T follicular helper cell (primary cell): ENCODE data around the gene FRS3.
"Not testable (repeated sequence)": the region's sequence is repeated elsewhere in the genome, so short reads cannot be mapped to it uniquely, and the experiment has no call there.

Source experiments
- DNase-seq: peaks from one replicate; pipeline ENCODE4 v3.0.0-alpha.2; 2020; ENCODE audit warnings: low read depth

The FRS3 gene

DNA sequence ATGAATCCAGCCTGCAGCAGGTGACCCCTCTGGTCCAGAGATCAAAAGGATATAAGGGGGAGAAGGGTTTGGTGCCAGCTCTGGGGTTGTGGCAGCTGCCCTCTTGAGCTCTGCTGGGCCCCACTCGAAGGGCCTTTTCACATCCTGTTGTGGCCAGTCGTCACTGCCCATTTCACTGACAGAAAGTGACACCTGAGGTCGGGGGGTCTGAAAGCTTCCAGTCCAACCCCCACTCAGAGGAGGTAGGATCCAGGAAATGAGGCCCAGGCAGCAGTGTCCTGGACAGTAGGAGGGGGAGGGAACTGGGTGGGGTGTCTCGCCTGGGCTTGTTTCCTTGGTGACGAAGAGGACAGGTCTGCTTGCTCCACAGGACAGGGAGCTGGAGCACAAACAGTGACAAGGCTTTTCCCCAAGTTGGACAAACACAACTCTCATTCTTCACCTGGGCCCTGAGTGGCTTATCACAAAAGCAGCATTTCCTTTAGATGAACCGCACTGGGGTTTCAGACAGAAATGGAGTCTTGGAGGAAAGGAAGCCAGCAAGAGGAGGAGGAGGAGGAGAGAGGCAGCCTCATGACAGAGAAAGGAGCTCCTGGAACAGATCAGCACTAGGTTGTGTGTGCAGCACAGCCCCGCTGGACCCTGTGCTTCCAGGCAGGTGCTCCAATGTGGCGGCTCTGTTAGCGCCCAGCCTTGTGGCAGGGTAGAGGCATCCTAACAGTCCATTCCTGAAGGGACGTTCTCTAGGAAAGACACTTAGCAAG is 11.0 kb downstream of the FRS3 start:
- DNase-seq, result no peak

DNA sequence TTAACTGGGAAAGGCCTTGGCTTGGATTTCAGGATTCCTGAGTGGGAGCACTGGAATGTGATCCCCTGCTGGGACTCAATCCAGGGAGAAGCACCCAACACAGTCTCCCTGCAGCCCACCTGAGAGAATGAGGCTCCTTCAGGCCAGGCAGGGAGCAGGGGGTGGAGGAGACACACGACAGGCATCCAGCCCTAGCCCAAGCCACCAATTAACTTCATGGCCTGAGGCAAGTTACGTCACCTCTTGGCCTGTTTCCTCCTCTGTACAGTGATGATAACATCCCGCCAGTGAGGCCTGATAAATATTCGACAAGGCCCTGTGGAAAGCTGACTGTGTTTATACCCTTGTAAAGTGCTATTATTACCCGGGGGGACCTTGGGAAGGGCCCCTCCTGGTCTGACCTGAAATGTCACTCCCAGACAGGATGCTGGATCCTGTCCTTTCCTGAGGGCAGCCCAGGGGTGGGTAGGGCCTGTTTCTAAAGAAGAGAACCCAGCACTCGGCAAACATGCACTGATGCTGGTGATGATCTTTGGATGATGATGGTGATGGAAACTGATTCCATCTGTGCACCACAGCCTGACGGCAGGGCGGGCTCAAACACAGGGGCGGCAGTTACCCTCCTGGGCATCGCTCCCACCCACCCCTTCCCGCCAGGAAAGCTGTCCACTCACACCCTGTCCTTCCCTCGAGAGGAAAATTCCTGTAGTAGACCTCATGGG is 12.4 kb downstream of the FRS3 start:
- DNase-seq, result no peak

- not testable (repeated sequence) for DNase-seq
Observed at GRCh38 chr6:41766043-41766664, 13.5 kb downstream of the FRS3 start.

GRCh38 chr6:41763470-41763869 is 16.2 kb downstream of the FRS3 start:
- DNase-seq, result no peak

GRCh38 chr6:41759905-41760579 is 19.7 kb downstream of the FRS3 start:
- no peak for DNase-seq

DNA sequence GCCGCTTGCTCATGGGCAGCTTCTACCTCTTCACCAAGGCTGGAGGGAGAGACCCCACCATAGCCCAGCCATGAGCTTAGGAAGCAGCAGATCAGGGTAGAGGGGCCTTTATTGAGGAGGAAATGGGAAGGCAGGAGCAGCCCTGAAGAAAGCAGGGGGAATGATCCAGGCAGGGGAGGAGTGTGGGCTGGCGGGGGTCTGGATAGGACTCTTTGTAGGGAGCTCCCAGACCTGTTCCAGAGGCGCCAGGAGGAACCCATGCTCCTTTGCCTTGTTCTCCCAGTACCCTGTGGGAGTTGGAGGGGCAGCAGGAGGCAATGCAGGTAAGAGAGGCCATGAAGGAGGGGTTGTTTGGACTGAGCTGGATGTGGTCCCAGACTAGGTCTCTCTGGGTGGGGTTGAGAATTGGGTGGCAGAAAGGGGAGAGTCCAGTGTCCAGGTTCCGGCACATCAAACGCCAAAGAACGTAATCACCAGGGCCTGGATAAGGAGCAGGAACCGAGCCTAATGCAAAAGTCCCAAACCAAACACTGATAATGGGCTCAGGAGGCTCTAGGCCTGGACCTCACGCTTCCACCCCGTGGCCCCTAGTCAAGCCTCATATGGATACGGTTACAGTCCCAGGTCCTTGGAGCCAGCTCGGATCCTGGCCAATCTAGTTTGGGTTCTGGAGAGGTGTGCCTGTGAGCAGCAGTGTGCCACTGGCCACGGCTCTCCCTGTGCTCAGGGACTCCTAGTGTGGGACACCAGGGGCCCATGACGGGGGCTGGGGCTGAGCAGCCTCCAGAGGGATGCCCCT is 20.4 kb downstream of the FRS3 start:
- DNase-seq, result no peak

DNA sequence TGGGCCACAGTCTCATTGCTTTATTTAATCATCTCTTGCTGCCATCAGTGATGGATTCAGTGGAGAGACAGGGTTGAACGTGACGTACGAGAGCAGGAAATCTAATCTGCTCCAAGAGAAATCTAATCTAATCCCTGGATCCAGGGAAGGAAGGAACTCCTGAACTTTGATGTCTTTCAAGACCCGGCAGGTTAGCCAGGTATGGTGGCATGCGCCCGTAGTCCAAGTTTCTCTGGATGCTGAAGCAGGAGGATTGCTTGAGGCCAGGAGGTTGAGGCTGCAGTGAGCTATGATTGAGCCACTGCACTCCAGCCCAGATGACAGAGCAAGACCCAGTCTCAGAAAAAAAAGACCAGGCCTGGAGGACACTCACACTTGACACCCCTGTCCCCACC is 21.1 kb downstream of the FRS3 start:
- DNase-seq, result no peak

- DNase-seq, result no peak
Observed at GRCh38 chr6:41757931-41758640, 21.6 kb downstream of the FRS3 start.

- DNase-seq, result no peak
Observed at GRCh38 chr6:41757271-41757670, 22.4 kb downstream of the FRS3 start.

DNA sequence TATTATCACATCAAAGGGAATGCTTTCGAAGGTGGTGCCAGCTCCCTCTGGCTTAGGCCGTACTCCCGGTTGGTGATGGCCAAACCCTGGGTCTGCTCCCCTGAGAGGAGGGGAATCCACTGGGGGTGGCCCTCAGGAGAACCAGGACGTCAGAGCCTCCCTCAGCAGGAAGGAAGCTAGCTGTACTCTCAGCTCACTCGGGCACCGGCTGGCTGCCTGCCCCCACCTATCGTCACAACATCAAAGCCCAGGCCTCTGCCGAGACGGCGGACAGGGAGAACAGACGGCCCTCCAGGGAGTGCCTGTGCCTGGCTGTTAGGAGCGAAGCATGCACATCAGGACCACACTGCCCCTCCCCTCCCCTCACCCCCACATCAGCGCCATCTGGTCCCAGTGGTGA is 23.3 kb downstream of the FRS3 start:
- no peak for DNase-seq

DNA sequence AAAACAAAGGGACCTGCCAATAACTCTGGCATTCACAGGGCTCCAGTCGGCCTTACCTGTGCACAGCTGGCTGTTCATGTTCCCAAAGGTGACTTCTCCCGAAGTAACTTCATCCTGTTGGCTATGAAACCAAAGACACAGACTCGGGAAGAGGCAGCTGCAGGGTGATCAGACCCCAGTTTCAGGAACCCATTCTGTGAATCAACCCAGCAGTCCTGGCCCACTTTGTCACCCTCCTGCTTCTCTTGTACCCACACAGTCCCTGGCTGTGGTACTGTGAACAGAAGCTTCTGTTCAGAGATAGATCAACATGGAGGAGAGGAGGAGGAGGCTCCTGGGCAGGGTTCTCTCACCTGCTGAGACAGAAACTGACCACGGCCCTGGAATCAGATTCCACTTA is 23.8 kb downstream of the FRS3 start:
- DNase-seq, result no peak

- DNase-seq, result no peak
Observed at GRCh38 chr6:41750374-41750773, 29.3 kb downstream of the FRS3 start.

GRCh38 chr6:41748542-41748941 is 31.2 kb downstream of the FRS3 start:
- DNase-seq, result no peak

DNA sequence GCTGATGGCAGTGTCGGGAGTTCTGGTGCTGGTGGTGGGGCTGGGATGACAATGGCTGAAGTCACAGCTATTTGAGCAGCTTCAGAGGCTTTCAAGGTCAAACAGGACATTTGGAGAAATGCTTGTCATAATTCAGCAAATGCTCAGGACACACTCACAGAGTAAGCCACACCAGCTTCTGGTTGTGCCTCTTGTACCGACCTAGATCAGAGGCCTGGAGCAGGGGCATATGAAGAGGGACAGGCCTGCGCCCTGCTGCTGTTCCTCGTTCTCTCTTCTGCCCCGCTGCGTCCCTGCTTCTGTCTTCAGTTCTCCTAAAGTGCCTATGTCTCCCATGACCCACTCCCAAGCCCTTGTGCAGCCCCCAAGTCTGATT is 31.6 kb downstream of the FRS3 start:
- DNase-seq, result no peak

DNA sequence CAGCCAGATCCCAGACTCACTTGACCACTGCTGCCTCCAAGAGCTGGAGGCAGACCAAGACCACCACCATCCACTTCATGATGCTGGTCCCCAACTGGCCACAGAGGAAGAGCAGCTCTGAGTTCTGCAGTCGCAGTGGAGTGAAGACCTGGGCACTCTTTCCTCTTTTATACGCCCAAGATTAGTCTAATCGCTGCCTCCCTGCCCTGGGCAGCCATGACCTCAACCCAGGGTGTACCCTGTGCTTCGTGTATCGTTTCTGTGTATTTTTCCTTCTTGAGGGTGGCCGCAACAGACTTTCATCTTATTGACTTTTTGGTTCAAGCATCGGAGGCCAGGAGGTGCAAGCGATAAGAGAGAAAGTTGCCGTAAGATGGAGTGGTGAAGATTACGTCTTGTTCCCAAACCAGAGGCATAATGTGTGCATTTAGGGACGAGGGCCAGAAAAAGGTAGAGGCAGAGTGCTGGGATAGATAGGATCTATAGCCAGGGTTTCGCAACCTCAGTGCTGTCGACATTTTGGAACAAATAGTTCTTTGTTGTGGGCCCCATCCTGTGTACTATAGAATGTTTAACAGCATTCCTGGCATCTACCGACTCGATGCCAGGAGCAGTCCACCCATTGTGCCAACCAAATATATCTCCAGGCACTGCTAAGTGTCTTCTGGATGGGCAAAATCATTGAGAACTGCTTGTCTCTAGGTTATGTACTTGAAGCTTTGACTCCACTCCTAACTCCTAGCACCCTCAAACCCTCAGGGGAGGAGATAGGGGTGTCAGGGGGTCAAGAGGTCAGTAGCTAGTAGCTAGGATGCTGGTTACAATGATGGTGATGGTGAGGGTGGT is 32.2 kb downstream of the FRS3 start, which contains the start of gene PGC:
Gene PGC (minus strand): TSS at position 142 of the 846 bp plus-strand sequence. CDS start 63 bp downstream, at position 79.
- no peak for DNase-seq

GRCh38 chr6:41746107-41746506 is 33.6 kb downstream of the FRS3 start:
- DNase-seq, result no peak

- DNase-seq, result no peak
Observed at GRCh38 chr6:41744236-41744787, 35.4 kb downstream of the FRS3 start.

- DNase-seq, result no peak
Observed at GRCh38 chr6:41743406-41744235, 36.1 kb downstream of the FRS3 start.
